H1 (cell line): ENCODE measurements around the gene HOXD1. TPM values are rescaled to one million over a fixed set of nuclear protein-coding genes. Genes with fewer than 3 reads are reported as not detected.

Experiments used
- CTCF ChIA-PET: fragments of 300-600 bp; sonication (Branson Sonifier 250); formaldehyde crosslinking; loops from one replicate; lab custom pipeline; 2021; ENCODE audit not compliant: partially characterized antibody; lab: Charles Lee
- POLR2A ChIA-PET: fragments of 300-600 bp; sonication (Branson Sonifier 250); formaldehyde crosslinking; loops from one replicate; lab custom pipeline; 2021; ENCODE audit warnings: inconsistent platforms; ENCODE audit not compliant: partially characterized antibody; lab: Charles Lee
- DNase-seq, 2 experiments: peaks; one replicate each; pipeline versions ENCODE4 v3.0.0 to v3.0.0-alpha.2; 2010 to 2022; ENCODE audit warnings: low spot score in 2 of 2, low read depth in 1 of 2, mixed read lengths in 1 of 2
- FAIRE-seq: peaks from 2 replicates; lab custom pipeline; 2011; peaks lifted over from hg19 to GRCh38; lab: Jason Lieb, UNC
- H2AFZ ChIP-seq: 2 replicates; pipeline ENCODE4 v1.8.1; 2012; ENCODE audit warnings: low read length, inconsistent platforms
- H2AK5ac ChIP-seq: 2 replicates; pipeline ENCODE4 v1.6.1; 2013; ENCODE audit warnings: low read depth, low read length
- H2BK120ac ChIP-seq: replicated peaks from 2 replicates; pipeline ENCODE3; 2013; ENCODE audit warnings: low read depth, low read length, inconsistent platforms
- H2BK12ac ChIP-seq: 2 replicates; pipeline ENCODE4 v1.6.1; 2013; ENCODE audit warnings: low read depth, low read length
- H2BK15ac ChIP-seq: 2 replicates; pipeline ENCODE4 v1.6.1; 2013; ENCODE audit warnings: low read length
- H2BK20ac ChIP-seq: 2 replicates; pipeline ENCODE4 v1.6.1; 2013; ENCODE audit warnings: low read length
- H2BK5ac ChIP-seq: 2 replicates; pipeline ENCODE4 v1.6.1; 2013; ENCODE audit warnings: low read depth, low read length
- H3K14ac ChIP-seq: 2 replicates; pipeline ENCODE4 v1.6.1; 2013; ENCODE audit warnings: inconsistent platforms; ENCODE audit not compliant: insufficient read length
- H3K18ac ChIP-seq: 2 replicates; pipeline ENCODE4 v1.6.1; 2013; ENCODE audit warnings: low read length; ENCODE audit errors: extremely low read depth
- H3K23ac ChIP-seq: 2 replicates; pipeline ENCODE4 v1.6.1; 2013; ENCODE audit warnings: inconsistent platforms; ENCODE audit not compliant: insufficient read length
- H3K23me2 ChIP-seq: 2 replicates; pipeline ENCODE4 v1.6.1; 2013; ENCODE audit warnings: low read depth, low read length
- H3K27ac ChIP-seq: 2 replicates; pipeline ENCODE4 v1.6.1; 2011; ENCODE audit warnings: low read depth, low read length, inconsistent platforms
- H3K27me3 ChIP-seq, 4 experiments: replicated peaks in 1 of 4; 1 replicate in 1 of 4; 2 replicates in 3 of 4; pipeline versions ENCODE4 v1.6.1 to v1.8.1; 2011 to 2013; ENCODE audit warnings: low read length in 3 of 4, mild to moderate bottlenecking in 3 of 4, inconsistent platforms in 2 of 4, mixed read lengths in 2 of 4, moderate library complexity in 1 of 4; ENCODE audit not compliant: control insufficient read depth in 3 of 4, insufficient read depth in 3 of 4; ENCODE audit errors: extremely low read depth in 1 of 4
- H3K36me3 ChIP-seq, 4 experiments: 2 replicates each; pipeline versions ENCODE4 v1.6.1 to v1.8.1; 2011 to 2013; ENCODE audit warnings: mild to moderate bottlenecking in 4 of 4, low read length in 3 of 4, moderate library complexity in 2 of 4, control low read depth in 1 of 4, inconsistent platforms in 1 of 4; ENCODE audit not compliant: insufficient read depth in 4 of 4, control insufficient read depth in 2 of 4
- H3K4ac ChIP-seq: replicated peaks from 2 replicates; pipeline ENCODE3; 2013; ENCODE audit warnings: low read length, low read depth, mixed read lengths, inconsistent platforms; ENCODE audit not compliant: insufficient read length
- H3K4me1 ChIP-seq, 4 experiments: replicated peaks in 1 of 4; 1 replicate in 1 of 4; 2 replicates in 3 of 4; pipeline versions ENCODE4 v1.6.1 to v1.8.1; 2011 to 2013; ENCODE audit warnings: low read length in 3 of 4, inconsistent platforms in 2 of 4, mixed read lengths in 1 of 4; ENCODE audit not compliant: insufficient read depth in 4 of 4, control insufficient read depth in 3 of 4
- H3K4me2 ChIP-seq, 2 experiments: 2 replicates each; pipeline versions ENCODE4 v1.6.1 to v1.8.1; 2011 to 2013; ENCODE audit warnings: low read depth in 2 of 2, low read length in 2 of 2, control low read depth in 1 of 2, inconsistent platforms in 1 of 2, mild to moderate bottlenecking in 1 of 2; ENCODE audit not compliant: insufficient read depth in 1 of 2
- H3K4me3 ChIP-seq, 4 experiments: fragments of 200-600, 300-600 bp in 1 of 4; sonication (generic), shearing (Covaris generic), sonication (Bioruptor Twin) in 1 of 4; 2 replicates each; pipeline versions ENCODE4 v1.5.1 to v1.8.1; 2011 to 2016; ENCODE audit warnings: low read length in 4 of 4, low read depth in 3 of 4, control low read depth in 2 of 4, inconsistent platforms in 2 of 4, mild to moderate bottlenecking in 2 of 4, mixed read lengths in 1 of 4, moderate library complexity in 1 of 4; ENCODE audit not compliant: insufficient read depth in 2 of 4; ENCODE audit errors: extremely low read depth in 1 of 4
- H3K56ac ChIP-seq: replicated peaks from 2 replicates; pipeline ENCODE3; 2013; ENCODE audit warnings: low read depth, mild to moderate bottlenecking, mixed read lengths, low read length, inconsistent platforms; ENCODE audit not compliant: insufficient read length
- H3K79me1 ChIP-seq: 2 replicates; pipeline ENCODE4 v1.6.1; 2013; ENCODE audit warnings: low read depth, low read length, control low read depth
- H3K79me2 ChIP-seq, 2 experiments: 2 replicates each; pipeline versions ENCODE4 v1.6.1 to v1.8.1; 2012 to 2013; ENCODE audit warnings: low read length in 2 of 2, mild to moderate bottlenecking in 2 of 2, inconsistent platforms in 1 of 2; ENCODE audit not compliant: insufficient read depth in 2 of 2, control insufficient read depth in 1 of 2
- H3K9ac ChIP-seq, 4 experiments: replicated peaks in 1 of 4; 1 replicate in 1 of 4; 2 replicates in 3 of 4; pipeline versions ENCODE4 v1.6.1 to v1.8.1; 2011 to 2013; ENCODE audit warnings: low read depth in 3 of 4, low read length in 3 of 4, control low read depth in 2 of 4, mild to moderate bottlenecking in 2 of 4, moderate library complexity in 2 of 4, inconsistent platforms in 1 of 4; ENCODE audit errors: extremely low read depth in 1 of 4
- H3K9me3 ChIP-seq, 2 experiments: 2 replicates each; pipeline versions ENCODE4 v1.6.1 to v1.8.1; 2012 to 2013; ENCODE audit warnings: mild to moderate bottlenecking in 2 of 2, moderate library complexity in 2 of 2, control low read depth in 1 of 2, inconsistent platforms in 1 of 2, low read depth in 1 of 2, low read length in 1 of 2, mixed read lengths in 1 of 2; ENCODE audit not compliant: insufficient read depth in 2 of 2
- H4K20me1 ChIP-seq, 2 experiments: replicated peaks in 1 of 2; 2 replicates each; pipeline versions ENCODE3 to v1.8.1; 2011 to 2013; ENCODE audit warnings: inconsistent platforms in 2 of 2, low read length in 2 of 2, mild to moderate bottlenecking in 1 of 2; ENCODE audit not compliant: insufficient read depth in 2 of 2, control insufficient read depth in 1 of 2
- H4K5ac ChIP-seq: 2 replicates; pipeline ENCODE4 v1.6.1; 2013; ENCODE audit warnings: low read length, low read depth, mixed read lengths, inconsistent platforms; ENCODE audit not compliant: insufficient read length
- H4K8ac ChIP-seq: 2 replicates; pipeline ENCODE4 v1.8.0; 2013; ENCODE audit warnings: mild to moderate bottlenecking, moderate library complexity, low read length, inconsistent platforms; ENCODE audit not compliant: insufficient read depth; ENCODE audit errors: extremely low read depth
- H4K91ac ChIP-seq: replicated peaks from 2 replicates; pipeline ENCODE3; 2013; ENCODE audit warnings: low read length, mixed read lengths, inconsistent platforms; ENCODE audit not compliant: insufficient read length
- SP2 ChIP-seq: IDR thresholded peaks from 2 replicates; pipeline ENCODE4 v1.6.1; 2012; ENCODE audit warnings: mild to moderate bottlenecking, low read length, inconsistent platforms
- YY1 ChIP-seq: IDR thresholded peaks from 2 replicates; pipeline ENCODE4 v1.6.1; 2011; ENCODE audit warnings: low read depth, mild to moderate bottlenecking, low read length
- WGBS, 2 experiments: shearing (Covaris generic) in 1 of 2; methylation state at CpG; one replicate each; pipeline versions ENCODE4 v1.1.6 to v1.1.7; 2013 to 2015; ENCODE audit warnings: low lambda C conversion rate in 2 of 2, mixed read lengths in 2 of 2, inconsistent platforms in 1 of 2, low coverage in 1 of 2, missing lambda C conversion rate in 1 of 2; ENCODE audit not compliant: insufficient replicate concordance in 2 of 2, insufficient coverage in 1 of 2, insufficient read length in 1 of 2; ENCODE audit errors: extremely low coverage in 1 of 2, missing lambda C conversion rate in 1 of 2; 5-methylcytosine and 5-hydroxymethylcytosine counted together
- polyA plus RNA-seq, 7 experiments: library from polyadenylated mRNA; depleted of rRNA in 3 of 7; stranded (reverse) in 5 of 7; unstranded in 2 of 7; fragments of >200 nt in 5 of 7; fragments of 200-250 nt in 2 of 7; gene quantifications; 1 replicate in 5 of 7; 2 replicates in 1 of 7; 4 replicates in 1 of 7; pipeline versions ENCODE4 v1.2.1 to v1.2.3, GENCODE V29; 2011 to 2013; ENCODE audit warnings: missing spikeins in 2 of 7, mixed read lengths in 2 of 7
- total RNA-seq: library from RNA; stranded (reverse); fragmentation: NEBNext Ultra II Directional; extraction: Animal tissue kit (Norgen Biotek cat#: 25700); gene quantifications from 2 replicates; pipeline ENCODE4 v1.2.1, GENCODE V29; 2021

HOXD1 gene
- total and polyA plus RNA-seq, 2 of the 8 experiments (the other 6 are each of a cell fraction or from before 2014, with no cell fraction given), result 0.03 TPM; not detected in 1

DNA sequence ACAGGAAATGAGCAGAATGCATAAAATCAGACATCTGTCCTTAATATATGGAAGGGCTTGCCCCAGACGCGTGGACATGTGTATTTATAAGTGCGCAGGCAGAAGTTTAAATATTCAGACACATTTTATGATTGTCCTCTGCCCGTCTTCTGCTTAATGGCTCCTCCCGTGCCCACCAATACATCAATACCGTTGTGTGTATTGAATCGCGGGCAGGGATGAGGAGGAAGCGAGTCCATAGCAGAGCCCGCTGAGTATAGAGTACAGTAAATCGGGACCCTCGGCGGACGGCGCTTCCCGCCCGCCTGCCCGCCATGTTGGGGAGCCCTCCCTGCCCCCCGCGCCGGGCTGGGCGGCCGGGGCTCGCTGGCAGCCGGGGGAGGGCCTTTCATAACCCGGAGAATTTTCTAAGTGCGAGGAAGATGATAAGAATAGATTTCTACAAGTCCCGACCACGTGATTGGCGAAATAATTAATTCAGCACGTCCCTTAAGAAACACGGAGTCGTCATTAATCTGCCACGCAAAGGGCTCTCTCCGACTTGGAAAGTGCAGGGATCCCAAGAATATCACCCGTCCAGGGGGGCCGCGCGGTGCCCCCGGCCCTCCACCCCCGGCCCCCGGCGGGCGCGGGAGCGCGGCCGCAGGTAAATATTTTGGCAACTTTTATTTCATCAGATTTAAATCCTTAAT lies 31.5 kb upstream of the HOXD1 start, which contains the start of gene HOXD3:
TSS of gene HOXD3 (plus strand) at position 501 of the 692 bp plus-strand sequence. CDS start 11,808 bp downstream, outside the sequence.
- CTCF ChIA-PET, result interaction anchor here (0.7 to 1.1 kb wide), 2 partner anchors 30 to 861 kb away, joined by 3 to 5 read pairs; no protein-coding TSS in a partner anchor
- Histone ChIP-seq H3K4me2 (no peak within 1 kb of the TSS), H3K14ac (no peak within 1 kb of the TSS), H2BK15ac (no peak within 1 kb of the TSS), H2BK20ac (no peak within 1 kb of the TSS), H3K79me2 (no peaks in the 10 kb centered on the region), H3K18ac (no peak within 1 kb of the TSS), H4K20me1 (peaks cover 23 to 43% of the 10 kb centered on the region in 2 experiments), H2AK5ac (no peak within 1 kb of the TSS), H3K79me1 (no peaks in the 10 kb centered on the region), H4K8ac (no peak within 1 kb of the TSS), H3K27ac (no peak within 1 kb of the TSS), H4K5ac (no peak within 1 kb of the TSS), H3K36me3 (peaks cover 0 to 10% (median 0%) of the 10 kb centered on the region in 4 experiments; a peak in 1 of 8 replicates), H3K4me3 (no peak within 1 kb of the TSS; a peak in 1 of 8 replicates), H4K91ac (no peak within 1 kb of the TSS), H2BK5ac (no peak within 1 kb of the TSS), H2BK120ac (no peak within 1 kb of the TSS), H2BK12ac (no peak within 1 kb of the TSS), H3K56ac (no peak within 1 kb of the TSS), H3K9me3 (no peaks in the 10 kb centered on the region), H3K23me2 (no peaks in the 10 kb centered on the region), H2AFZ (no peak within 1 kb of the TSS), H3K4ac (no peak within 1 kb of the TSS), H3K9ac (no peak within 1 kb of the TSS), H3K23ac (no peak within 1 kb of the TSS), H3K27me3 (peaks cover 98 to 100% (median 100%) of the 10 kb centered on the region in 4 experiments), H3K4me1 (peaks cover 0 to 12% (median 7%) of the 10 kb centered on the region in 4 experiments; a peak in 5 of 7 replicates)
- 4% methylated on average over 33 of the region's 48 CpGs; no CpG with 5 or more reads in 1 of the 2 experiments for WGBS, 2 experiments
- no peak for FAIRE-seq
- TF ChIP-seq YY1 (peak; percentile 54; the same call in 1 of the 2 replicates), SP2 (no peak)
- POLR2A ChIA-PET, result interaction anchor here (1.4 kb wide), 1 partner anchor 27 kb away, joined by 3 read pairs; no protein-coding TSS in a partner anchor
- no peak for DNase-seq
